CD4-positive, alpha-beta T cell treated with Interleukin-17A for 1 hour (primary cell): ENCODE data around the gene CHST15.

Experiments used
- DNase-seq: peaks from one replicate; pipeline ENCODE4 v3.0.0-alpha.2; 2020

Gene CHST15

GRCh38 chr10:124007773-124008145 is 85.6 kb downstream of the CHST15 start:
- no peak for DNase-seq

GRCh38 chr10:124007102-124007772 is 86.2 kb downstream of the CHST15 start:
- DNase-seq, result no peak

- no peak for DNase-seq
Measured at GRCh38 chr10:124006526-124006925, 86.9 kb downstream of the CHST15 start.

GRCh38 chr10:124005991-124006392 is 87.4 kb downstream of the CHST15 start:
- no peak for DNase-seq

GRCh38 chr10:124005091-124005490 is 88.3 kb downstream of the CHST15 start:
- DNase-seq, result no peak

- DNase-seq, result no peak
Measured at GRCh38 chr10:124004663-124005004, 88.8 kb downstream of the CHST15 start.

- DNase-seq, result no peak
Measured at GRCh38 chr10:124003871-124004662, 89.3 kb downstream of the CHST15 start.

- DNase-seq, result no peak
Measured at GRCh38 chr10:124003481-124003870, 89.9 kb downstream of the CHST15 start.

GRCh38 chr10:124003070-124003419 is 90.4 kb downstream of the CHST15 start:
- DNase-seq, result no peak

- DNase-seq, result no peak
Measured at GRCh38 chr10:124002391-124003069, 90.9 kb downstream of the CHST15 start.

- DNase-seq, result no peak
Measured at GRCh38 chr10:124001391-124002148, 91.8 kb downstream of the CHST15 start.

- DNase-seq, result no peak
Measured at GRCh38 chr10:124000792-124001201, 92.6 kb downstream of the CHST15 start.

- DNase-seq, result no peak
Measured at GRCh38 chr10:123999956-124000615, 93.3 kb downstream of the CHST15 start.

- DNase-seq, result no peak
Measured at GRCh38 chr10:123999261-123999660, 94.1 kb downstream of the CHST15 start.

GRCh38 chr10:123998197-123999141 is 94.9 kb downstream of the CHST15 start:
- DNase-seq, result no peak

GRCh38 chr10:123997486-123998196 is 95.8 kb downstream of the CHST15 start:
- DNase-seq, result peak; percentile 38

GRCh38 chr10:123997013-123997412 is 96.4 kb downstream of the CHST15 start:
- no peak for DNase-seq

- no peak for DNase-seq
Measured at GRCh38 chr10:123996302-123996701, 97.1 kb downstream of the CHST15 start.

GRCh38 chr10:123995461-123996131 is 97.8 kb downstream of the CHST15 start:
- peak; percentile 11 for DNase-seq

GRCh38 chr10:123995082-123995460 is 98.3 kb downstream of the CHST15 start:
- DNase-seq, result no peak
